Activated CD4-positive, alpha-beta T cell treated with anti-CD3 and anti-CD28 coated beads, Interleukin-2, amount 50 U/mL, for 4 hours (primary cell): ENCODE data around the gene USP32.
"Not testable (repeated sequence)": the region's sequence is repeated elsewhere in the genome, so short reads cannot be mapped to it uniquely, and the experiment has no call there.

Experiments
- DNase-seq, 2 experiments: peaks; one replicate each; pipeline ENCODE4 v3.0.0-alpha.2; 2020

Gene USP32

DNA sequence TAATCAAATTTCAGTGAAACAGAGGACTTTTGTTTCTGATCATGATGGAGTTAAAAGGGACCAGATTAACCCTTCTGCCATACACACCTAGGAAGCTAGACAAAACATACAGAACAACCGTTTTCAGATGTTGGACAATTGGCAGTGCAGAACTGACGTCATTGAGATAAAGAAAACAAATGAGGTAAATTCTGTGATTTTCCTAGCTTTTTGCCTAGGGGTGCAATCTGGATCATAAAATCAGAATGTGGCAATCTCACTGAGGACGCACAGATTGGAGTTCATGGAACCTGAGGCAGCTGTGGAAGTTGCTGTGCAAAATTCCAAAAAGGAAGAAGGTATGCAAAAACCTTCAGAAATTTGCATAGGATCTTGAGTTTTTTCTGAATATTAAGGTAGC lies 15.0 kb upstream of the USP32 start:
- DNase-seq: no peak

DNA sequence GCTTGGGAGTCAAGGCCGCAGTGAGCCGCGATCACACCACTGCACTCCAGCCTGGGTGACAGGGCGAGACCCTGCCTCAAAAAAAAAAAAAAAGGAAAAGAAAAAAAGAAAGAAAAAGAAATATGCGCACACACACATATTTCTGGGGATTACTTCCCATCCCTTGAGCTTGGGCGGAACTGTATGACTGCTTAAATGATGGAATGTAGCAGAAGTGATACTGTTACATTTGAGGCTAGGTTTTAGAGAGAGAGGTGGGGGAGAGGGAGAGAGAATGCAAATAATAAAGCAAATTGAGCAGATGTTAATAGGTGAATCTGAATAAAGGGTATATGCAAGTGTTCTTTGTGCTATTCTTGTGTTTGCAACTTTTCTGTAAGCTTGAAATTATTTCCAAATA lies 12.0 kb upstream of the USP32 start:
- no peak for DNase-seq

DNA sequence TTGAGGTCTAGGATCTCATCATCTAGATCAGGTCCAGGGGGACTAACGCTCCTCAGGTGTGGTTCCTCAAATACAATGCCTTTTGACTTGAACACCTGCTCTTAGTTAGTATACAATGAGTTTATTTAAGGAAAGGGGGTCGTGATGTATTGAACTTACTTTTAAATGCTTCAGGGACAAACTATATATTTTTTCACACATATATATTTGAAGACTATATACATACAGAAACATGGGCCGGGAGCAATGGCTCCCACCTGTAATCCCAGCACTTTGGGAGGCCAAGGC lies 11.5 kb upstream of the USP32 start:
- no peak for DNase-seq

DNA sequence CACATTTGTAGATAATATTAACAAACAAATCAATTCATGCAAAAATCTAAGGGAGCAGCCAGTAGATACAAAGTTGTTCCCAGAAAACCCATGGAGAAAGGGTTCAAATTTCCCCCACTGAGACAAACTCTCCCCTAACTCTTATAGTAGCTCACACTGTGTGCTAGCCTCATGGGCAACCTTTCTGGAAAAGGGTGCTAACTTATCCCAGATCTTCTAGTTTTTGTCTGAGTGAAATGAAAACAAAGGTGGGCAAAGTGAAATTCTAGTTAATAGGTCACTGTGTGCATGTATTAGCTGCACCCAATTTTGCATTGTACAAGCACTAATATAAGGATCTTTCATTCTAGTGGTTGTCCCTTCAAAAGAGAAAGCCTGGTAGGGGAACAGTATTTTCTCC lies 9.9 kb upstream of the USP32 start:
- no peak for DNase-seq

DNA sequence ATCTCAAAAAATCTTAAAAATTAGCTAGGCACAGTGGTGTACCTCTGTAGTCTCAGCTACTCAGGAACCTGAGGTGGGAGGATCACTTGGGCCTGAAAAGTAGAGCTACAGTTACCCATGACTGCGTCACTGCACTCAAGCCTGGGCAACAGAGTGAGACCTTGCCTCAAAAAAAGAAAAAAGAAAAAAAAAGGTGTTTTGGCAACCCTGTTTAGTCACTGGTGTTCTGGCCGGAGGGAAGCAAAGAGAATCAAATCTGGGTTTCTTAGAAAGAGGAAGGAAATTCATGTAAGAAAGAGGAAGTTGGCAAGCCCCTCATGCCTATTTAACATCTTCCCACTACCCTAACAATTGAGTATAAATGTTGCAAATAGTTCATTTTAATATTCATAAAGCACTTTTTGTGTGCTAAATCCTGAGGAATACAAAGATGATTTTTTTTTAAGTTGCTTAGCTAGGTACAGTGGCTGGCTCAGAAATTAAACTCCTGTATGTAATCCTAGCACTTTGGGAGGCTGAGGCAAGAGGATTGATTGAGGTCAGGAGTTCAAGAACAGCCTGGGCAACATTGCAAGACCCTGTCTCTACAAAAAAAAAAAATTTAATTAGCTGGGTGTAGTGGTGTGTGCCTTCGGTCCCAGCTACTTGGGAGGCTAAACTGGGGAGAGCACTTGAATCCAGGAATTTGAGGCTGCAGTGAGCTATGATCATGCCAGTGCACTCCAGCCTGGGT lies 6.5 kb upstream of the USP32 start:
- DNase-seq: no peak

DNA sequence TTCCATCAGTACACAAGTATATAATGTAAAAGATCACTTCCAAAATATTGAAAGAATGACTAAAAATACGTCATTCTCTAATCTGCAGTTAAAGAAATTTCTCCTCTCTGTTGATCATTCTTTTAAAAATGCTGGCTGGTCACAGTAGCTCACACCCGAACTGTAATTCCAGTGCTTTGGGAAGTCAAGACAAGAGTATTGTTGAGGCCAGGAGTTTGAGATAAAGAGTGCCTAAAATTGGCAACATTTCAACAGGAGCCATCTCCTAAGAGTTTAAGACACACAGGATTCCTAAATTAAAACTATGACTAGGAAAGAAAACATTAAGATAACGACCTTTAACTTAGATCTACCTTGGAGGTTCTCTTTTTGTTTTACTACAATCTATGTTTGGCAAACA lies 4.5 kb upstream of the USP32 start:
- no peak for DNase-seq

DNA sequence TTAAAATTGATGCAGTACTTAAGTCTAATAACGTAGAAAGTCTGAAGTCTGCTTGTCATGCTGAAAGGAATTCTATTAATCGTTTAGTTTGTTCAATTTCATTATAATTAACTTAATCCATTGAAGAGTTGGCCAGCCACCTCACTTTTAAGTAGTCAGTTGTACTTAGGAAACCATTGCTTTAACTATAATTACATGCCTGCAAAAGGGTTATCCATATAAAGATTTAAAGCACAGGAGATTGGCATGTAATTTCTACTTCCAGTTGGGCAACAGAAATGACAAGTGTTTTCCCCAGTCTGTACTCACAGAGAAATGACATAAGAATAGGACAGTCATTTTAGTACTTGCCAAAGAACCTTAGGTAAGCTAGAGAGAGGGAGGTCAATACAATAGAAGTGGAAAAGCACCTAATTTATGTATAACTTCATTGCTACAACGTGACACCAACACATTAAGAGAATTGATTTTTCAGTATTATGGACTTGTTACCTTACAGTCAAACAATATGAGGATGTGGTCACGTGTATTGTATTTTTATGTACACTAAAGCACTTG lies 3.7 kb upstream of the USP32 start:
- no peak for DNase-seq

DNA sequence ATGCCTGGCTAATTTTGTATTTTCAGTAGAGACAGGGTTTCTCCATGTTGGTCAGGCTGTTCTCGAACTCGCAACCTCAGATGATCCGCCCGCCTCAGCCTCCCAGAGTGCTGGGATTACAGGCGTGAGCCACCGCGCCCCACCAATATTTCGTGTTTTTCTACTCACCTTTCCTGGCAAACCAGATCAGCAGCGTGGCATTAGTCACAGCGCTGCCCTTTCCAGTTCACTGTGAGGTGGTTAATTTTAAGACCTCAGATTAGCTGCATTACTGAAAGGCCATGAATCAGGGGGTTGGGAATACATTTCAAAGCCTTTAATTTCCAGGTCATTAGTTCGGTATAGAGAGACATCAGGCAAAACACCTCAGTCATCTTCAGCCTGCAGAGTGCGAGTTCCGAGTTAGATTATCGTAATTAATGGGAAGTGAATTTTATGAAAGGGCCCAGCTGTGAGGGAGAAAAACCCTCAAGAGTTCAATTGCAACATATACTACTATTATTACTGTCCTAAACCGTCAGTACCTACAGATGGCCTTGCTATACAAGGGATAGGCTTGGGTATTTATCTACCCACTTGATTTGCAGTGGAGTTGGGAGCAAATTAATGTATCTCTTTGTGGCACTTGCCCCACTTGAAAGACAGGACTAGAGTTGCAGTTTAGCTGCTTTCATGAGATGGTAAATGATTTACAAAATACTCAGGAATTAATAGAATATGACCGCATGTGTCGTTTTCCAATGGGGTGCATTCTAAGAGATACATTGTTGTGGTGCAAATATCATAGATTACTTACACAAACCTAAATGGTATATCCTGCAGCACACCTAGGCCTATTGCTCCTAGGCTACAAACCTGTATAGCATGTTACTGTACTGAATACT lies 2.1 kb upstream of the USP32 start:
- DNase-seq: no peak

DNA sequence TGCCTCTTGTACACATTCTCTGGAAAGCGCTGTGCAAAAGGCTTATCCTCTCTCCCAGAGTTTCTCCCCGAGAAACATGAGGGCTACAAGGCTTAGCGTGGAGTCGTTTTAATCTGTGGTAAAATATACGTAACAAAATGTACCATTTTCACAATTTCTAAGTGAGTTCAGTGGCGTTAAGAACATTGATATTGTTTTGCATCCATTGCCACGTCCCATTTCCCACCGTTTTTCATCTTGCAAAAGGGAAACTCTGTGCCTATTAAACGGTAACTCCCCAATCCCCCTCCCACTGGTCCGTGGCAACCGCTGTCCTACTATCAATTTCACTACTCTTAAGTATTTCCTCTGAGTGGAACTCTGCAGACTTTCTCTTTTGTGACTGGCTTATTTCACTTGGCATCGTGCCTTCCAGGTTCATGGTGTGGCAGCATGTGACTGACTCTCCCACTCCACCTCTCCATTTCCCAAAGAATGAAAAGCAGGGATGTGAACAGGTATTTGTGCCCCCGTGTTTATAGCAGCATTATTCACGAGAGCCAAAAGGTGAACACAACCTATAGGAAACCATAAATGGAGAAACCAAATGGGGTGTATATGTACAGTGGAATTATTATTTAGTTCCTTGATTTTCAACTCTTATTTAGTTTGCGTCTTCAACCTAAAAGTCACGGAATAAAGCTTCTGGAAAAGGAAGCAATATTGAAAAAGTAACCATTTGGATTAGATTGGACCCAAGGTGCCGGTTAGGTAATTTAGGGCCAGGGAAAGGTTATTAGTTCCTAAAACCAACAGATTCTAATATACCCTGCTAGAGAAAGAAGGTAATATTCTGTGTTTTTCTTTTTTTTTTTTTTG lies 1.1 kb upstream of the USP32 start:
- peak in 1 of 2 experiments; percentile 6 for DNase-seq

DNA sequence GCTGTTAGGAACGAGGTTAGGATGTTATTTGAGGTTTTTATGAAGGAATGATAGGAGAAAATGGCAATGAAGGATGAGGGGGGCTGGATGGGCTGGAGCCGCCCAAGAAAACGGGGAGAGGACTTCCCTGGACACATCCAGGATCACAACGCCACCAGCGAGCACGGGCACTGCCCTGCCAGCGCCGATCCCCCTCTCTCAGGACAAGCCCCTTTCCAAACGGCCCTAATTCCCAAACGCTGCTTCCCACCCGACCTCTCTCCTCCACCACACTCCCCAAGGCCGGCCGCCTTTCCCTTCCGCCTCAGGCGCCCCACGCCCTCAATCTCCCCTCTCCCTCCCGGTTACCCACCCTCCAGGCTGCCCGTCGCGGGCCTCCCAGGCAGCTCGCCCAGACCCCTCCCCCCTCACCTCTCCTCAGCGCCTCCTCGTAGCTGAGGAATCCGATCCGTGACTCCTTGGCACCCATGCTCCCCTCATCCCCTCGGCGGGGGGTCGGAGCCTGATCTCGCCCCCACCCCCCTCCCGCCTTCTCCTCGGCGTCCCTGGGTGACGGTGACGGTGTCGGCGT lies 377 bp downstream of the USP32 start:
- DNase-seq: no peak

DNA sequence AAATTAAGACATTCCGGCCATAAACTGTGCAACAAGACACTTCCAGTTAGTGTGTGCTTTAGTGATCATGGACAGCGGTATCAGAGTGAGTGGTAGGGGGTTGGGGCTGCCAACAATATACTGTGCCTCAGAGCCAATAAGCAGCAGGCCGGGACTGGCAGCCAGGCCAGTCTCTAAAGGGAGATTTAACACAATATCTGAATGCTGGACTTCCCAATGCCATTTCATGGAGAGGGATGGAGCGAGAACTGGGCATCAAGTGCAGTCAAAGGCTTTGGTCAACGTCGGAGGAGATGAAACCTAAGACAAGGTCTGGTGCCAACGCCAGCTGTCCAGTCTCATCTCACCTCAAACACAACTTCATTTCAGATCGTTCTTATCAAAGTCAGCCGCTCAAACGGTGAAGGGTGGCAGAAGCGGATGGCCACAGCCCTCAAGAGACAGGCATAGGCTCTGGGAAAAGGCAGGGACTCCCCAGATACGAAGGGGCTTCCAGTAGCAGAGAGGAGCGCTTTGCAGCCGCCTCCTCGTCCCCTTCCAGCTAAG lies 935 bp downstream of the USP32 start:
- DNase-seq: peak in 1 of 2 experiments; percentile 8

DNA sequence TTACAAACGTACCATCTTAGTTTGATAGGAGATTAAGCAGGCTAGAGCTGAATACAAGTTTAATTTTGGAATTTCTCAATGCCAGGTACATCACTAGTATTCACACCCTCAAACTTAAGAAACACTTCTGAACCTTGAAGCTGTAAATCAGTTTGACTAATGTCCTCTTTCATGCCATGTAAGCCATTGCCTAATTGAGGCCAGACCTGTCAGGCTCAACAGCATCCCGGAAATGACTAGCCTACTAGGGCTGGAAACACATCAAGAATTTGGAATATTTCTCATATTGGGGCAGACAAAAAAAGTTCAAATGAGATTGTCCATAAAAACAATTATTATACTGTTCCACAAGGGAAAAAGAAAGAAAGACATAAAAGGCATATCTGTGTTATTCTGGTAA lies 1.7 kb downstream of the USP32 start:
- no peak for DNase-seq

DNA sequence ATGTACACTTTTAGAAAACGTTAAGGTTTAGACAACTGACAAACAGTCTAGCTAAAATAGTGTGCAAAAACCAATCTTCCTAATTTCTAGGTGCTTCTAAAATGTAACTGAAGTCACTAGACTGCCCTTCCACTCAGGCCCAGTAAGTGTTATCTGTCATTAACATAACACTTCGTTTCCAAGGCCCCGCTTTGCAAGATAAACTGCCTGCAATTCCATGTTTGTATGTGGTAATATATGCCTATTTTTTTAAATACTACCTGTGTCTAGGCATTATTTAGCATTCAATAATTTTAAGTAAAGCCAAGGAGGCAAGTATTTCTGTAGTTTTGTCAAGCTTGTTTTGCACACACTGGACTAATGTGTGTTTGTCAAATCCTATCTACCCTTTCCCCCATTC lies 3.2 kb downstream of the USP32 start:
- no peak for DNase-seq

DNA sequence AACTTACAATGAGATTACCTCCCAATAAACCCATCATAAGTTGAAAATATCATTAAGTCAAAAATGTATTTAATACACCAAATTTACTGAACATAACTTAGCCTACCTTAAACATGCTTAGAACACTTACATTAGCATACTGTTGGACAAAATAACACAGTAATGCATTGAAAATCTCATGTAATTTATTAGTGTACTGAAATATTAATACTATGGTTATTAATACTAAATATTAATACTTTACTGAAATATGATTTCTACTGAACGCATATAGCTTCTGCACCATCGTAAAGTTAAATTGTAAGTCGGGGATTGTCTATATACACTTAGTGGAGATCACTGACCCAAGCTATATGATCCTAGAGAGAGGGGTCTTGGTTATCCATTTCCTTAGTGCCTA lies 4.3 kb downstream of the USP32 start:
- no peak for DNase-seq

DNA sequence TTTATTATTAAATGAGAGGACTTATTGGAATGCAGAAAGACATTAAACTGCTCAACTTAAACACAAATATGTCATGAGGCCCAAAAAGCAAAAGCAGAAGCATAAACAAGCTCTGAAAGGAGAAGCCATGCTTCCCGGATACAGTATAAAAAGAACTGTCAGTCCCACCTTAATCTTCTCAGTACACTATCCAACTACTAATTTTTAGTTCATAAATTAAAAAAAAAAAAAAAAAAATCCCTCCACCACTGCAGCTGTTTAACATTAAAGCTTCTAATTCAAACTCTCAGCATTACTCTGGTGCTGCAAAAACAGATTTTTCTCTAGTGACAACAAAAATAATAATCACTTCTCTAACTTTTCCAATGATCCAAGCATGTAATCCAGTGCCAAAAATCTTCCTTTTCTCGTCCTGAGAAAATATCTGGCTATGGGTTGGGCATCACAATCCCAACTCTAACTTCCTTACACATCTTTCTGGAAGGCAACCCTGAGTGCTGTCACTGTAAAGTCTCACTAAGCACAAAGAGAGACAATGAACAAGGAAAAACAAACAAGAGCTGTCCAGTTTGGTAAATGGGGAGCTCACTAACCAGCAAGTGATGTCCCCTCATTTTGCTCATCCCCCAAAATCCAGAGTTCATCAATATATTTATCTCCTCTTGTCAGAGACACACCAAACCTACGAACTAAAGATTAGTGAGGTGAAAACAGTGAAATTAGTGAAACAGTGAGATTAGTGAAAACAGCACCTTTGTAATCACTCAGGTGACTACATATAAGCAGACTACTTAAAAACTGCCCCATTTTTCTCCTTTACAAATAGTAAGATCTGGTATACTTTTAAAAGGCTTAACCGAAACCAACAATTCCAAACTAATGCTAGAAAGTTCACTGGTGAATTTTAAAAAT lies 5.5 kb downstream of the USP32 start:
- no peak for DNase-seq

DNA sequence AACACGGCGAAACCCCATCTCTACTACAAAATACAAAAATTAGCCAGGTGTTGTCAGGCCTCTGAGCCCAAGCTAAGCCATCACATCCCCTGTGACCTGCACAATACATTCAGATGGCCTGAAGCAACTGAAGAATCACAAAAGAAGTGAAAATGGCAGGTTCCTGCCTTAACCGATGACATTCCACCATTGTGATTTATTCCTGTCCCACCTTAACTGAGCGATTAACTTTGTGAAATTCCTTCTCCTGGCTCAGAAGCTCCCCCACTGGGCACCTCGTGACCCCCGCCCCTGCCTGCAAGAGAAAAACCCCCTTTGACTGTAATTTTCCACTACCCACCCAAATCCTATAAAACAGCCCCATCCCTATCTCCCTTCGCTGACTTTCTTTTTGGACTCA lies 7.0 kb downstream of the USP32 start:
- DNase-seq: not testable (repeated sequence)

DNA sequence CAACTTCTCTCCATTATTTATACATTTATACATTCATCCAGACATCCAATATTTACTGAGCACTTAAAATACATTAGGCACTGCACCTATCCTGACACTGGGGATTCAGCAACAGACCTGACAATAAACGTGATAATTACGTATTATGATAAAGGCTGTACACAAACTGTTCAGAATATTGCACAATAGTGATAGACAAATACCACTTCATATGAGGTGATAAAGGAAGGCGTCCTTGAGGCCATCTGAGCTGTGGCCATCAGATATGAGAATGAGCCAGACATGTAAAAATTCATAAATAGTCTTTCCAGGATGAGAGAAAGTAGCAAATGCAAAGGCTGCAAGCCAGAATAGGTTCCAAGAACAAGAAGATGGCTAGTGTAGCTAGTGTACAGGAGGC lies 8.6 kb downstream of the USP32 start:
- no peak for DNase-seq

DNA sequence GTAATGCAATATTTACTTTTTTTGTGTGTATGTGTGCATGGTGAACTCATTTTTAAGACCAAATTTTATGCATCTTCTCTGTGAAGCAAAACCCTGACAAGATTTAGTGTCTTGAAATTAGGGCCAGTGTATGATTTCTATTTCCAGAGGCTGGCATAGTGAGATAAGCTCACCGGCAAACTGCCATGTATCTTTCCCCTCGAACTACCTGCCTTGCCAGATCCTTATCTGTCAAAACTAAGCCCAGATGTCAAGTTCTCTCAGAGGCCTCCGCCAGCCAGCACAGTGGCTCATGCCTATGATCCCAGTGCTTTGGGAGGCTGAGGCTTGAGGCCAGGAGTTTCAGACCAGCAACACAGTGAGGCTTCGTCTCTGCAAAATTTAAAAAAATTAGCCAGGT lies 10.0 kb downstream of the USP32 start:
- no peak for DNase-seq

DNA sequence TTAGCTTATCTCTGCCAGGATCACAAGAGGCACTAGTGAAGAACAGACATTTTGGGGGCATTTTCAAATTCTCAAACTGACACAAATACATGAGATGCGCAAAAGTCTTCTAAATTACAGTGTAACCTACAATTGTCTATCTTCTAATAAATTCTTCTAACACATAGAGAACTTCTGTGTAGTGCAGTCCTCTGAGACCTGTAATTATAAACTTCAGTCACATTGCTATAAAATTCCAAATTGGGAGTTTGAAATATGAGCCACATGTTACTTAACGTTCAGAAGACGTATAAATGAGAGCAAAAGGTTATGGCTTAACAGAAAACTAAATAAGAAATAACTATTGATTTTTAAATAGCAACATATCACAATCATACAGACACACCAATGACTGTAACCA lies 12.5 kb downstream of the USP32 start:
- not testable (repeated sequence) for DNase-seq

DNA sequence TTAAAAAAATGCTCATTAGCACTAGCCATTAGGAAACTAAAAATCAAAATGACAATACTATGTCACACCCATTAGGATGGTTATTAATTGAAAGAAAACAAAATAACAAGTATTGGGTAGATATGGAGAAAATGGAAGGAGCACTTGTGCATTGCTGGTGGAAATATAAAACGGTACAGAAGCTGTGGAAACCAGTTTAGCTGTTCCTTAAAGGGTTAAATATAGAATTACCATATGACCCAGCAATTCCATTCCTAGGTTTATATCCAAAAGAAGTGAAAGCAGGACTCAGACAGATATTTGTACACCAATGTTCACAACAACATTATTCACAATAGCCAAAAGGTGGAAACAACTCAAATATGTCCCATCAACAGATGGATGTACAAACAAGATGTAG lies 13.7 kb downstream of the USP32 start:
- not testable (repeated sequence) for DNase-seq

DNA sequence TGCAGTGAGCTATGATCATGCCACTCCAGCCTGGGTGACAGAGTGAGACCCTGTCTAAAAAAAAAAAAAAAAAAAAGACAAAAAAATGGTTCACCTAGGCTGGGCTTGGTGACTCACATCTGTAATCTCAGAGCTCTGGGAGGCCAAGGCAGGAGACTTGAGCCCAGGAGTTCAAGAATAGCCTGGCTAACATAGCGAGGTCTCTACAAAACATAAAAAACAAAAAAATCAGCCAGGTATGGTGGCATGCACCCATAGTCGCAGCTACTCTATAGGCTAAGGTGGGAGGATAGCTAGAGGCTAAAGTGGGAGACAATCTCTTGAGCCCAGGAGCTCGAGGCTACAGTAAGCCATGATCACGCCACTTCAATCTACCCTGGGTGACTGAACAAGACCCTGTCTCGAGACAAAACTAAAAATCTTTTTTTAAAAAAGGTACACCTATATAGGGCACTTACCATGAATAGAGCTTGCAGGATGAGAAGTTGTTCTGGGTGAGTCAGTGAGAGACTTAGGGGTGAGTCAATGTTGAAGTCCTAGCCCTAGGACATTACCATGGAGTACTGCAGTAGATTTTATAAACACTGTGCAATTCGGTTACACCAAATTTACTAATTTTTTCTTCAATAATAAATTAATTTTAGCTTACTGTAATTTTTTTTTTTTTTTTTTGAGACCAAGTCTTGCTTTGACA lies 19.0 kb downstream of the USP32 start:
- DNase-seq: no peak
